HepG2 (cell line): Measurements from ENCODE around the gene ABCD4.

Experiments
- ADNP ChIP-seq: sonication (generic); formaldehyde crosslinking; IDR thresholded peaks from 2 replicates; pipeline ENCODE4 v1.4.0; 2020; ENCODE audit warnings: missing genetic modification reagents
- CHD4 ChIP-seq: fragments of 200-600 bp; sonication (generic); IDR thresholded peaks from 2 replicates; pipeline ENCODE4 v1.7.0; 2017; ENCODE audit warnings: mild to moderate bottlenecking, low read length, borderline replicate concordance
- ERF ChIP-seq: IDR thresholded peaks from 2 replicates; pipeline ENCODE4 v1.6.1; 2018; ENCODE audit warnings: missing biosample characterization, missing genetic modification reagents
- MXI1 ChIP-seq: IDR thresholded peaks from 3 replicates; pipeline ENCODE4 v1.6.1; 2012; ENCODE audit warnings: low read depth, low read length, inconsistent platforms, borderline replicate concordance
- NFYB ChIP-seq: sonication (generic); formaldehyde crosslinking; IDR thresholded peaks from 2 replicates; pipeline ENCODE4 v1.4.0; 2020; ENCODE audit warnings: missing genetic modification reagents
- ZNF121 ChIP-seq: sonication (generic); formaldehyde crosslinking; IDR thresholded peaks from 2 replicates; pipeline ENCODE4 v1.5.0; 2020; ENCODE audit warnings: mild to moderate bottlenecking, missing genetic modification reagents
- ZNF333 ChIP-seq: sonication (generic); formaldehyde crosslinking; IDR thresholded peaks from 2 replicates; pipeline ENCODE4 v1.4.0; 2020; ENCODE audit warnings: mild to moderate bottlenecking, missing genetic modification reagents, borderline replicate concordance
- TF ChIP-seq, protein P1 (sequence below): sonication (generic); formaldehyde crosslinking; IDR thresholded peaks from 2 replicates; pipeline ENCODE4 v1.5.0; 2020; ENCODE audit warnings: mild to moderate bottlenecking, missing genetic modification reagents, moderate library complexity

DNA sequence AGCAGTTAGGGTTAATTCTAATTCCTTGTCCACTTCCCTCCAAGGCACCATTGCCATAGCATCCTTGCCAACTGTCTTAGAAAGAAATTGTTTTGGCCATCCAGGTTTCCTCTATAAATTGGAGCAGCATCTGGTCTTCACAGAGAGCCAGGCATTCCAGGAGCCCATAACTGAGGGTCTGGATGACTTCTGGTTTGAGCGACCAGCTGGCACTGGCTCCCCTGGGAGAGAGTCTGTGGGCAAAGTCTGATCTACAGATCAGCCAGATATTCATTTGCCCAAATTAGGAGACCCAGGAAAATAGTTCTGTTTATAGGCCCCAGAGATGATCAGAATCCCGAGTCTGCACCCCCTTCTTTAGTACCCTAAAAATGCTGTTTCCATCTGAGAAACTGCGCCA, 47.5 kb downstream of the ABCD4 start:
- TF ChIP-seq MXI1, result no peak
- no peak for TF ChIP-seq ADNP (CRISPR knock-in tag)
- no peak for TF ChIP-seq CHD4
- TF ChIP-seq, protein P1, sequence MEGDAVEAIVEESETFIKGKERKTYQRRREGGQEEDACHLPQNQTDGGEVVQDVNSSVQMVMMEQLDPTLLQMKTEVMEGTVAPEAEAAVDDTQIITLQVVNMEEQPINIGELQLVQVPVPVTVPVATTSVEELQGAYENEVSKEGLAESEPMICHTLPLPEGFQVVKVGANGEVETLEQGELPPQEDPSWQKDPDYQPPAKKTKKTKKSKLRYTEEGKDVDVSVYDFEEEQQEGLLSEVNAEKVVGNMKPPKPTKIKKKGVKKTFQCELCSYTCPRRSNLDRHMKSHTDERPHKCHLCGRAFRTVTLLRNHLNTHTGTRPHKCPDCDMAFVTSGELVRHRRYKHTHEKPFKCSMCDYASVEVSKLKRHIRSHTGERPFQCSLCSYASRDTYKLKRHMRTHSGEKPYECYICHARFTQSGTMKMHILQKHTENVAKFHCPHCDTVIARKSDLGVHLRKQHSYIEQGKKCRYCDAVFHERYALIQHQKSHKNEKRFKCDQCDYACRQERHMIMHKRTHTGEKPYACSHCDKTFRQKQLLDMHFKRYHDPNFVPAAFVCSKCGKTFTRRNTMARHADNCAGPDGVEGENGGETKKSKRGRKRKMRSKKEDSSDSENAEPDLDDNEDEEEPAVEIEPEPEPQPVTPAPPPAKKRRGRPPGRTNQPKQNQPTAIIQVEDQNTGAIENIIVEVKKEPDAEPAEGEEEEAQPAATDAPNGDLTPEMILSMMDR, result no peak
- TF ChIP-seq ZNF121 (CRISPR knock-in tag), result no peak
- TF ChIP-seq ERF (CRISPR knock-in tag), result no peak
- TF ChIP-seq NFYB (CRISPR knock-in tag), result no peak
- no peak for TF ChIP-seq ZNF333 (CRISPR knock-in tag)
